GM08714 (cell line): ENCODE measurements around the gene FHOD3.
"Not testable (repeated sequence)": the region's sequence is repeated elsewhere in the genome, so short reads cannot be mapped to it uniquely, and the experiment has no call there.

Source experiments
- H3K4me3 ChIP-seq: fragments of 200-500 bp; sonication (Bioruptor generic); 2 replicates; pipeline ENCODE4 v1.5.1; 2014; ENCODE audit warnings: mild to moderate bottlenecking, low read length, inconsistent platforms
- ZNF274 ChIP-seq: IDR thresholded peaks from 2 replicates; pipeline ENCODE4 v1.6.1; 2012; ENCODE audit warnings: mild to moderate bottlenecking, low read depth, low read length

Gene FHOD3

GRCh38 chr18:36451454-36452251 is 154.1 kb downstream of the FHOD3 start:
- H3K4me3 ChIP-seq: no peak overlapping the region
- no peak for TF ChIP-seq ZNF274

- no peak for TF ChIP-seq ZNF274
These were observed 156.7 kb downstream of the FHOD3 start for GRCh38 chr18:36454245-36454644.

GRCh38 chr18:36454848-36455458 is 157.4 kb downstream of the FHOD3 start:
- no peak for TF ChIP-seq ZNF274
- no peak overlapping the region for H3K4me3 ChIP-seq

More at GRCh38 chr18:36454245-36454644, 156.7 kb downstream of the FHOD3 start:
- H3K4me3 ChIP-seq: no peak overlapping the region

GRCh38 chr18:36455931-36456330 is 158.4 kb downstream of the FHOD3 start:
- TF ChIP-seq ZNF274: no peak
- H3K4me3 ChIP-seq: no peak overlapping the region

GRCh38 chr18:36456622-36457021 is 159.1 kb downstream of the FHOD3 start:
- TF ChIP-seq ZNF274: no peak
- H3K4me3 ChIP-seq: no peak overlapping the region

DNA sequence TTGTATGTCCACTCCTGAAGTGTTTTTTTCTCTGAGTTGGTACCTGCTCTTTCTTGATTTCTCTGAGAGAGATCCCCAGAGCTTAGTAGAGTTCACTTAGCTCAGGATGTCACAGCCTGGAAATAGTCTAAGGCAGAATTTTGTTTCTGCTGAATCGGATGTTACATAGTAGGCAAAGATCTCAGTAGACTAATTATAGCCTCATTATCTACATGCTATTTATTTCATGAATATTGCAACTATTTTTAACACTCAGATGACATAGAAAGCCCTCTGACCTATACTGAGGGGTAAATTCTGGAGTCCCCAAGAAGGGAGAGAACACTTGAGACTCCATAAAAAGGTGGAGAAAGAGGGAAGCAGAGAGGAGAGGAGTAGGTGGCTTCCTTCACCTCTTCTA is 160.2 kb downstream of the FHOD3 start:
- H3K4me3 ChIP-seq: no peak overlapping the region
- TF ChIP-seq ZNF274: no peak

DNA sequence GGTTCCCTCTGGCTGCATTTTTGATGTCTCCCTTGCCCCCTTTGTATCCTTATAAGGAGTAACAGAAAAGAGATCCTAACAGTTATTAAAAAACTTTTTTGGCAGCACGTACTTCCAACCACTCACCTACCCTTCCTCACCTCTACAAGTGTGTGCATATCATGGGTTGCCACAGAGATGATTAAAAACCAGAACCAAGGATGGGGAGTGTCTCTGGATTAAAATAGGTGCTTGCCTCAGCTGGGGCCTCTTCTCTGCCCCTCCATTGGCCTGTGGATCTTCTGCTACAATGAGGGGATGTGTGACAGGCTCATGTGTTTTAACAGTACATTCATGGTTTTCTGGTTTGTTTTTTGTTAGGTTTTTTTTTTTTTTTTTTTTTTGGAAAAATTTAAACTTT is 160.8 kb downstream of the FHOD3 start:
- no peak for TF ChIP-seq ZNF274
- H3K4me3 ChIP-seq: no peak overlapping the region

DNA sequence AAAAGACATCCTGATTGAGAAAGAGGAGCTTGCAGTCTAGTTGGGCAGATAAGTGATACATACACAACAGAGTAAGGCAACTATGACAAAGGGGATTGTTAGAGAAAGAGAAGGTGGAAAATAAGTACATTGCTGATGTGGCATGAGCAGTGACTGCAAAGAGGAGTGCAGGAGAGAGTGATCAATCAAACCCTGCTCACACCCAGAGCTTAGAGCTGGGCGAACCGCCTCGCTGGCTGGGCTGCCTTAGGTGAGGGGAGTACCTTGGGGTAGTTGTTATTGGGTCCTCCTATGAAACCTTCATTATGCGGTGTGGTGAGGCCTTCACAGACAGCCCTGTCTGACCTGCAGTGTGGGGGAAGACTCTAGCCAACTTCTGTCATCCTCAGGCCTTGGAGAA is 161.7 kb downstream of the FHOD3 start:
- no peak for TF ChIP-seq ZNF274
- H3K4me3 ChIP-seq: no peak overlapping the region

DNA sequence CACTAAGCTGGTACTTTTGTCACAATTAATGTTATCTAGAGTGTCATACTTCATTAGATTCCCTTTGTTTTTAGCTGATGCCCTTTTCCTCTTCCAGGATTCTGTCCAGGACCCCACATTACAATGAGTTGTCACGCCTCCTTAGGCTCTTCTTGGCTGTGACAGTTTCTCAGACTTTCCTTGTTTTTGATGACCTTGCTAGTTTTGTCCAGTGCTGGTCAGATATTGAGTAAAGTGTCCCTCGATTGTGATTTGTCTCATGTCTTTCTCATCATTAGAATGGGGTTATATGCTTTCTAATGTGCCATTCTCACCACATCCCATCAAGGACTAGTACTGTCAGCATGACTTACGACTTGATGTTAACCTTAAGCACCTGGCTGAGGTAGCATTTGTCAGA is 162.3 kb downstream of the FHOD3 start:
- TF ChIP-seq ZNF274: no peak
- H3K4me3 ChIP-seq: no peak overlapping the region

DNA sequence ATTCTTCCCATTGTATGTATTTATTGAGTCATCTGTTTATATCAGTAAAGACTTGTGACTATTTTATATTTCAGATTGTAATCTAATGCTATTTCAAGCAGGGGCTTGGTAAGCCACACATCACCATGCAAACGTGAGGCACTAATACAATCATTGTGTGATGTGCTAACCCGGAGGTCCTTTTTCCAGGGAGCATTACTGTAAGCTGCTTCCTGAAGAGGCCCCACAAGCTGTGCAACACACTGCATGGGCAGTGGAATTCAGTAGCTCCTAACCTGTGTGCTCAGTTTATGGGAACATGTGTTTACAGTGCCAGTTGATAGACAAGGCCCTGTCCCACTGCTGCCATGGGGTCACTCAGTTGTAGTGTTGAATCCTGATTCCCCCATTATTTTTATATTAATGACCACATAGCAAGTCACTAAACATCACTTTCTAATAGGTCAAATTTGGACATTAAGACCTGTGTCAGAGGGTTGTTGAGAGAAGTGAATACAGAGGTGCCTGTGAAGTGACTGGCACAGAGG is 162.9 kb downstream of the FHOD3 start:
- no peak for TF ChIP-seq ZNF274
- no peak overlapping the region for H3K4me3 ChIP-seq

- no peak for TF ChIP-seq ZNF274
- no peak overlapping the region for H3K4me3 ChIP-seq
These were observed 163.3 kb downstream of the FHOD3 start for GRCh38 chr18:36460854-36461253.

- TF ChIP-seq ZNF274: no peak
- no peak overlapping the region for H3K4me3 ChIP-seq
These were observed 164.1 kb downstream of the FHOD3 start for GRCh38 chr18:36461551-36461987.

DNA sequence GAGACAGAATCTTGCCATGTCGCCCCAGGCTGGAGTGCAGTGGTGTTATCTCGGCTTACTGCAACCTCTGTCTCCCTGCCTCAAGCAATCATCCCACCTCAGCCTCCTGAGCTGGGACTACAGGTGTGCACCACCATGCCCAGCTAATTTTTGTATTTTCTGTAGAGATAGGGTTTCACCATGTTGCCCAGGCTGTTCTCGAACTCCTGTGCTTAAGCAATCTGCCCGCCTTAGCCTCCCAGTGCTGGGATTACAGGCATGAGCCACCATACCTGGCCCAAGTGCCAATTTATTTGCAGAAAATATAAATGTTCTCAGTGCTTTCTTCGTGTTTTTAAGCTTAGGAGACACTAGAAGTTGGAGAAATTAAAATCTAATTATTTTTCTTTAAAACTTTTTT is 166.0 kb downstream of the FHOD3 start:
- H3K4me3 ChIP-seq: not testable (repeated sequence)

DNA sequence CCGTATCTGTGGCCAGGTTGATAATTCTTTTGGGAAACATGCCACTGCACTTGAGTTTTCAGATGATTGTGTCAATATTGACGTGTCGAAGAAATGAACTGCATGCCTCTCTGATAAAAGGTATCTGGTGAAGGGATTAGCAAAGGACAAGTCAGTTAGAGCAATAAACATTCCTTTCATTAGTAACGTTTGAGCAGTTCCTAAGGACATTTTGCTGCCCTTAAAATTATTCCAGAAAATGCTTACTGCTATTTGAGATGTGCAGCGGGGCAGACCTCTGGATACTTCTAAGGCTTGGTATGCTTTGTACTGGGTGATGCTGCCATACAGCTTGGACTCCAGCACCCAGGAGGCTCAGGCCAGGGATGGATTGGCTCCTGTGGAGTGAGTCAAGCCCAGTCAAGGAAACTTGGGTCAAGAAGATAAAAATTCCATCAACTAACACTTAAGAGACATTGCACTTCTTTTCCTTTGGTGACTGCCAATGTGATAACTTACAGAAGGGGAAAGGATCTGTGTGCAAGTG is 166.7 kb downstream of the FHOD3 start:
- H3K4me3 ChIP-seq: no peak overlapping the region
- TF ChIP-seq ZNF274: no peak

GRCh38 chr18:36465276-36465675 is 167.8 kb downstream of the FHOD3 start:
- H3K4me3 ChIP-seq: no peak overlapping the region
- no peak for TF ChIP-seq ZNF274
